GM21381 (cell line): Measurements from ENCODE around the gene FSD1.

ENCODE experiments used
- ATAC-seq: cut with Tn5 transposase; IDR thresholded peaks from one replicate; pipeline ENCODE4 v1.9.1; 2021; ENCODE audit warnings: mild to moderate bottlenecking, moderate library complexity; ENCODE audit not compliant: unreplicated experiment

FSD1 gene

DNA sequence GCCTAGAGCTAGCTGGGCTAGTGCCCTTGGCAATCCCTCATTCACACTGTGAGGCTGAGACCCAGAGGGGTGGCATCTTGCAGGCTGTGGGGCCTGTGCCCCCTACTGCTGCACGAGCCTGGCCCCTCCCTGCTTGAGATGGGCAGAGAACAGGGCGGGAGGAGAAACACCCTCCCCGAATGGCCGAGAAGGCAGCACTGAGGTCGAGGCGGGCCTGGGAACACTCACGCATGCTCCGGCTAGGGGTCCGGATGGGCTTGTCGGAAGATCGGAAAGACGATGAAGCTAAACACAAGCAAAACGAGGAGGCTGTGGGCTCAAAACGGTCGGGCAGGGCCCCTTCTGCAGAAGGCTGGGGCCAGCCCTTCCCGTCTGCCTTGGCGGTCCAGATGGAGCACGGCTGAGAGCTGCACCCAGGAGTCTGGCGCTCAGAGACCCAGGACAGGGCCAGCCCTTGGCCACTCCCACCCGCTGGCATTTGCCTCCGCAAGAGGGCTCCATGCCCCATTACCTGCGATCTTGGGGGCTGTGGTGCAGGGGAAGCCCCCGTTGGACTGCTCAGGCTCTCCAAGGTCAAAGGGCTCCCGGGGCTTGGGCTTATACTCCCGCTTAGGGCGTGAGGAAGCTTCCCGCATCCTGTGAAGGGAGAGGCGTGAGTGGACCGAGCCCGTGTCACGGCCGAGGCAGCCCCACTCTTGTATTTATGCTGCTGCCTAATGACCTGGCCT is 57.9 kb downstream of the FSD1 start:
- no peak for ATAC-seq

- no peak for ATAC-seq
Observed at GRCh38 chr19:4362831-4363545, 58.6 kb downstream of the FSD1 start.

DNA sequence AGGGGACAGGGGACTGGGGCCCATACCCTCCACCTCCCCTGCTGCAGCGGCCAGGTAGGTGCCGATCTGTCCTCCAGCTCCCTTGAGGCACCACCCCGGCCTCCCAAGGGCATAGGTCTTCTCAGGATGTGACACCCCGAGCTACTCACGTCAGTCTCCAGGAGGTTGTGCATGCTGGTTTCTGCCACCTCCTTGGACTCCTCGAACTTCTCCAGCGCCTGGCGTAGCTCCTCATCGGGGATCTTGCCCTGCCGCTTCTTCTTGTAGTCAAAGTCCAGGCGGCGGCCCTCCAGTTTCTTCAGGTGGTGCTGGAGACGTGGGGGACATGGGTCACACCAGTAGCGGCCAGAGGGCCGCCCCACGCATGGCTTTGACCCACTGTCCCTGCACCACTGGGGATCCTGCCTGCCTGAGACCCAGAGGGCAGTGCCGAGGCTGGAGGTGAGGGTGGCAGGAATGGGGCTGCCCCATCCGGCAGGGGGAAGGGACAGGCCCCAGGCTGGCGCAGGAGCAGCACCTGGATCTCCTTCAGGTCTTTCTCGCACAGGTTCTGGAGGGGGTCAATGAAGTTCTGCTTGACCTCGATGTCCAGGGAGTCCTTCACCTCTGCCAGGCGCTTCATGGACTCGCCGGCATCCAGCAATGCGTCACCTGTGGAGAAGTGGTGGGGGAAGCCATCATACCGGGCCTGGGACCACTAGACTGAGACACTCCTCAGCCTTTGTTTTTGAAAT is 59.3 kb downstream of the FSD1 start:
- ATAC-seq, result no peak

DNA sequence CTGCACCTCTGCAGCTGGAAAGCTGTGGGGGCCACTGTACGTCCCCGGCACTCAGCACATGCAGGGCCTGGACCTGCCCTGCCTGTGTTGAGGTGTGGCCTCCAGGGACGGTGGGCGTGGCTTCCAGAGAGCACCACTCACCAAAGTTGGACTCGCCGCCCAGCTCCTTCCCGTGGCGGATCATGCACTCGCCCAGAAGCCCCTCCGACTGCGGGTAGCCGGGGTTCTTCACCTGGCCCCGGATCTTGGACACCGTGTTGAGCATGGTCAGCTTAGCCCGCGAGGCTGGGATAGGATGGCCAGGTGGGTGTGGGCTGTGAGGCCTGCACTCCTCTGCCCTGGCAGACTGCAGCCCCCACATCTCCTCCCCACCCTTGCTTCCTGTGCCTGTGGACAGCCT is 60.9 kb downstream of the FSD1 start:
- no peak for ATAC-seq

- ATAC-seq, result no peak
Observed at GRCh38 chr19:4365791-4366665, 61.6 kb downstream of the FSD1 start.

DNA sequence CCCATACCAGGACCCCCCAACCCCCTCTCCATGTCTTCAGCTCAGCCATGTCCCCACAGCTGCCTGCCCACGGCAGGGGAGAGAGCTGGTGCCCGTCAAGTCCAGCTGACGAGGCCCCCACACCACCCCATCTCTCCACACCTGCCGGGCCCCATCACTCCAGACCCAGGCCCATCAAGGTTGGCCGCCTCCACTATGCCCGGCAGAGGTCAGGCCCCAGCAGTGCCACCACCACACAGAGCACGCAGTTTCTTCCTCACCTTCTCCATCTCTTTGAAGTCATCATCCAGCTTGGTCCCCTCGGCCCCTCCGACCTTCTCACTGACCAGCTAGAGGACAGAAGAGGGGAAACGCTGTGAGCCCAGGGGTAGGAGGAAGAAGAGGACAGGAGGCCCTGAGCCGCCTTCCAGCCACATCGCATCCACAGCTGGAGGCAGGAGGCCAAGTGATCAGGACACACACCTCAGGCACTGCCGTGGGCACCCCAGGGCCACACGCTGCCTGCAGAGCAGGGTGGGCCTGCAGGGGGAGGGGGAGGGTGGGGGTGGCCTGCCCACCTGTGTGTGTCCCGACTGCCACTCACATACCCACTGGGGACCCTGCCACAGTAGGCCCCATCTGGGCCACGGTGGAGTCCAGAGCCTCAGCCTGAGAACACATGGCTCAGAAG is 62.4 kb downstream of the FSD1 start:
- no peak for ATAC-seq

- ATAC-seq, result no peak
Observed at GRCh38 chr19:4367336-4367723, 62.9 kb downstream of the FSD1 start.

GRCh38 chr19:4367781-4368127 is 63.4 kb downstream of the FSD1 start:
- no peak for ATAC-seq

GRCh38 chr19:4368128-4368820 is 63.9 kb downstream of the FSD1 start:
- ATAC-seq, result no peak

- ATAC-seq, result peak; percentile 57
Observed at GRCh38 chr19:4369109-4369887, 64.9 kb downstream of the FSD1 start.

GRCh38 chr19:4369888-4370260 is 65.5 kb downstream of the FSD1 start:
- peak; percentile 33 for ATAC-seq

GRCh38 chr19:4370418-4371041 is 66.1 kb downstream of the FSD1 start:
- no peak for ATAC-seq

GRCh38 chr19:4371247-4372164 is 67.1 kb downstream of the FSD1 start:
- no peak for ATAC-seq

DNA sequence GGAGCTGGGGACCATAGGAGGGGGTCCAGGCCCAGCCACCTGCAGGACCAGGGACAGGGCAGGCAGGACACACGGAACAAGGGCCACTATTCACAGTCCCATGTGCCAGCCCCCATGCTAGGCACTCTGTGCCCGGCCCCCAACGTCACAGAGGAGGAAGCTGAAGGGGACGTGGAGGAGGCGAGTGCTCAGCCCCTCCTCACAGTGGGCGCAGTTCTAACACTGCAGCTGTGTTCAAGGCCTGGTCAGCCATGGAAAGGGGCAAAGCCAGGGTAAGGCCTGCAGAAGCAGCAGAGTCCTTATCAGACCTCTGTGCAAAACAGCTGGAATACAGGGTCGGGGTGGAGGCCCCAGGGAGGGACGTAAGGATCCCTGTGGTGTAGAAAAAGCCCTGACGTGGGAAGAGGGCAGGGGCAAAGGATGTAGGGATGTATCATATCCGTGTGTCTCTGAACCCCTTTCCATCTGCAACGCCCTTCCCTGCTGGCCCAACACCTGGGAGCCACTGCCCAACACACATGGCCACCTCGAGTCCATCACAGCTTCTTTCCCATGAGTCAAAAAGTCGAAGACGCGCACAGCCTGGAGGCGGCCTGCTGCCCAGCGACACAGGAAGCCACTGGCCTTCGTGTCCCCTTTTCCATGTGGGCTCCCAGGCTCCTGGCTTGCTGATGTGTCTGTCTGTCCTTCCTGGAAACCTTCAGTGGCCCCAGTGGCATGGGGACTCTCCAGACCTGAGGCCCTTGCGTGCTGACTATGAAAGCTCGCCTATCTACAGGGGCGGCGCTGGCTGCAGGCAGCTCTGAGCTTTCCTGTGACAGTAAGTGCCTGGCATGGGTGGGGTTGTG is 68.0 kb downstream of the FSD1 start:
- ATAC-seq, result no peak

GRCh38 chr19:4373013-4373367 is 68.6 kb downstream of the FSD1 start:
- no peak for ATAC-seq
